GM19351 (cell line): Measurements from ENCODE around the gene PPP2R5B.
"Not testable (repeated sequence)": the region's sequence is repeated elsewhere in the genome, so short reads cannot be mapped to it uniquely, and the experiment has no call there.

ENCODE experiments used
- ATAC-seq: cut with Tn5 transposase; IDR thresholded peaks from one replicate; pipeline ENCODE4 v1.9.1; 2021; ENCODE audit warnings: mild to moderate bottlenecking, moderate library complexity; ENCODE audit not compliant: unreplicated experiment

PPP2R5B gene

DNA sequence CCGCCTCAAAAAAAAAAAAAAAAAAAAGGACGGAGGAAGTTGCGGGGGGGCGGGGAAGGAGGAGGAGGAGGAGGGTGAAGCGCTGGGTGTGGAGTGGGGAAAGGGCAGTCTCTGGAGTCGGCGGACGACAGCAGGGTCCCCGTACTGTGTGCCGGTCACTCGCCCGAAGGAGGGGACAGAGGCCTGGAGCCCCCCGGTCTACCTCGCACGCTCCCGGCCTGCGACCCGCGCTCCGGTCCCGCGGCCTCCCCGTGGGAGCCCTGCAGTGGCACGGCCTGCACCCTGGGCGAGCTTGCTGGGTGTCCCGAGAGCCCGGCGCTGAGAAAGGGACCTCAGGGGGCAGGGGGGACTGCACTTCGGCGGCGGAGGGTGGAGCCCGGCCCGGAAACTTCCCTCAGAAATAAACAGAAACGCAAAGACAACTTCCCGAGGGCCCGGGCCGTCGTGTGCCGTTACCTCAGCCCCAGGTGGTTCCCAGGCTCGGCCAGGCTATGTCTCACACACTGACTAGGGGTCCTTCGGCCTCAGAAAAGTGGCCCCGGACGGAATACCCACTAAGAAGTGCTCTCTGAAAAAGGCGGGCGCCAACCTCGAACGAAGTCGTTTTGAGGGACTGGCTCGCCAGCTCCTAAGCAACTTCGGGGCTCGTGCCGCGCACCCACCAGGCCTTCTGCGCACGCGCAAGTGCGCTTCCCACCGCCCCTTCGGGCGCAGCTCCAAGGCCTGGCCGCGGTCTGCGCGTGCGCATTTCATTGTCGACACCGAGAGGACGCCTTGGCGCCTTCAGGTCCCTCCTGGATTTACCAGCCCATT lies 47.1 kb downstream of the PPP2R5B start, which contains the start of gene MAJIN:
TSS of gene MAJIN (minus strand) at position 688 of the 813 bp plus-strand sequence. CDS start 12,703 bp downstream, outside the sequence.
- no peak for ATAC-seq

DNA sequence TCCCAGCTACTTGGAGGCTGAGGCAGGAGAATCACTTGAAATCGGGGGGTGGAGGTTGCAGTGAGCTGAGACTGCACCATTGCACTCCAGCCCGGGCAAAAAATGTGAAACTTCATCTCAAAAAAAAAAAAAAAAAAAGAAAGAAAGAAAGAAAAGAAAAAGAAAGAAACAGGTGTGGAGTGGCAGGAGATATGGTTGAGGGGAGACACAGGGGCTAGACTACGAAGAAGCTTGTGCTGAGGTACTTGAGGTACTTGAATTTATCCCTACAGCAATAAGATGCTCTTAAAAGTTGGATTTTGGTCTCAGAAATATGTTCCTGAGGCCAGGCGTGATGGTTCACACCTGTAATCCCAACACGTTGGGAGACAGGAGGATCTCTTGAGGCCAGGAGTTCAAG lies 49.6 kb downstream of the PPP2R5B start:
- ATAC-seq, result no peak

DNA sequence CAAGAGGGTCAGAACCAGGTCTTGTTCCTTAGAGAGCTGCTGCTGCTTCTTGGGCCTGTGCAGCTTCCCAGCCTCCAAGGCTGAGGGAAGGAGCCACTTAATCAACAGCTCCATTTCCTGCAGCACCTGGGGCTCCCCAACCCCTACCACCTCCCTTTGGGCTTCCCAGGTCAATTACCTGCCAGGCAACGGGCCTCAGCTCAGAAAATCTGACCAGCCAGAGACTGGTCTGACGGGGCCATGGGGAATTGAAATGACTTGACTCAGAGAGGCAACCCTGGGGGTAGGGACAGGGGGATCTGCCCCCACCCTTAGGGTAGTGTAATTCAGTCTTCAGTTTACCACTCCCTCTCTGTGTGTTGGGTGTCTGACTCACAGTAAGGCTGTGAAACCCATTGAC lies 52.2 kb downstream of the PPP2R5B start:
- ATAC-seq, result no peak

DNA sequence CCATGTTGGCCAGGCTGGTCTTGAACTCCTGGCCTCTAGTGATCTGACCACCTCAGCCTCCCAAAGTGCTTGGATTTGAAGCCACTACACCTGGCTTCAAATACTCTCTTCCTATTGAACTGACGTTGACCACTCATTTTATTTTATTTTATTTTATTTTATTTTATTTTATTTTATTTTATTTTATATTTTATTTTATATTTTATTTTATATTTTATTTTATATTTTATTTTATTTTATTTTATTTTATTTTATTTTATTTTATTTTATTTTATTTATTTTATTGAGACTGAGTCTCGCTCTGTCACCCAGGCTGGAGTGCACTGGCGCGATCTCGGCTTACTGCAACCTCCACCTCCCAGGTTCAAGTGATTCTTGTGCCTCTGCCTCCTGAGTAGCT lies 58.9 kb downstream of the PPP2R5B start:
- not testable (repeated sequence) for ATAC-seq
